DOHH2 (cell line): ENCODE data around the gene ABCC6.

ENCODE experiments used
- H3F3A ChIP-seq: fragments of 200-600 bp; sonication (generic), shearing (Covaris generic); 2 replicates; pipeline ENCODE4 v1.6.0; 2016; ENCODE audit warnings: antibody characterized with exemption, mild to moderate bottlenecking; ENCODE audit not compliant: control insufficient read depth, insufficient read depth
- H3K27ac ChIP-seq: fragments of 200-600 bp; sonication (generic); 2 replicates; pipeline ENCODE4 v1.5.1; 2014; ENCODE audit warnings: low read depth, mild to moderate bottlenecking, low read length, moderate library complexity
- H3K27me3 ChIP-seq: fragments of 200-600 bp; sonication (generic); 2 replicates; pipeline ENCODE4 v1.6.1; 2014; ENCODE audit warnings: mild to moderate bottlenecking, low read length, mixed read lengths; ENCODE audit not compliant: control insufficient read depth
- H3K36me3 ChIP-seq: fragments of 200-600 bp; sonication (generic); 2 replicates; pipeline ENCODE4 v1.6.1; 2014; ENCODE audit warnings: mild to moderate bottlenecking, low read length, moderate library complexity, mixed read lengths; ENCODE audit not compliant: control insufficient read depth
- H3K4me1 ChIP-seq: fragments of 200-600 bp; sonication (generic); 2 replicates; pipeline ENCODE4 v1.6.1; 2014; ENCODE audit warnings: mild to moderate bottlenecking, low read length, mixed read lengths; ENCODE audit not compliant: control insufficient read depth
- H3K4me2 ChIP-seq: fragments of 200-600 bp; sonication (generic); 2 replicates; pipeline ENCODE4 v1.6.0; 2014; ENCODE audit warnings: mild to moderate bottlenecking, low read length, moderate library complexity
- H3K4me3 ChIP-seq: fragments of 200-600 bp; sonication (generic); 2 replicates; pipeline ENCODE4 v1.5.1; 2014; ENCODE audit warnings: mild to moderate bottlenecking, low read length, mixed read lengths
- H3K79me2 ChIP-seq: fragments of 200-600 bp; sonication (generic); 2 replicates; pipeline ENCODE4 v1.6.1; 2014; ENCODE audit warnings: mild to moderate bottlenecking, low read length, mixed read lengths; ENCODE audit not compliant: control insufficient read depth
- H3K9me2 ChIP-seq: fragments of 200-600 bp; sonication (generic); replicated peaks from 2 replicates; pipeline ENCODE4 v1.6.1; 2014; ENCODE audit warnings: mild to moderate bottlenecking, low read length, mixed read lengths; ENCODE audit not compliant: control insufficient read depth
- H3K9me3 ChIP-seq: fragments of 200-600 bp; sonication (generic); 2 replicates; pipeline ENCODE4 v1.6.1; 2014; ENCODE audit warnings: antibody characterized with exemption, low read length, mixed read lengths; ENCODE audit not compliant: control insufficient read depth, insufficient read depth
- H4K20me1 ChIP-seq: fragments of 200-600 bp; sonication (generic); 2 replicates; pipeline ENCODE4 v1.6.0; 2014; ENCODE audit warnings: low read depth, mild to moderate bottlenecking, antibody characterized with exemption, low read length, moderate library complexity; ENCODE audit not compliant: control insufficient read depth, insufficient read depth
- EZH2phosphoT487 ChIP-seq: fragments of 200-600 bp; sonication (generic); IDR thresholded peaks from 2 replicates; pipeline ENCODE4 v1.6.1; 2017; ENCODE audit warnings: borderline replicate concordance, mild to moderate bottlenecking, antibody characterized with exemption, low read length, moderate library complexity, mixed read lengths
- TF ChIP-seq, protein P1 (sequence below): fragments of 200-600 bp; sonication (generic); IDR thresholded peaks from one replicate; pipeline ENCODE4 v1.5.1; 2014; ENCODE audit warnings: antibody characterized with exemption, mild to moderate bottlenecking, low read depth, low read length; ENCODE audit not compliant: poor library complexity, severe bottlenecking

ABCC6 gene

DNA sequence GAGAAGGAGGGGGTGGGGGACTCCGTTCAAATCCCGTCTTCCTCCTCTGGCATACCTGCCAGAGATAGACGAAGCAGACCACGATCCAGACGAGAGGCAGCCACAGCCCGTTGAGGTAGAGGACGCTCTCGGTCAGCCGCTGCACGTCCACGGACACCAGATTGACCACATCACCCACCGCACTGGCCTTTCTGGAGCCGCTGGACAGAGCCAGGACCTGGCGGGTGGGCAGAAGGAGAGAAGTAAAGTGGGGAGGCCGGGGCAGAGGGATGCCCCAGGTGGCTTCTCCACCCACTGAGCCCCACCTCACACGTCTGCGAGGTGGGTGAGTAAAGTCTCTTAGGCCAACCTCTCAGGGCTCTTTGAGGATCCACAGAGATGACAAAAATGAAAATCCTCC, 25.3 kb downstream of the ABCC6 start:
- Histone ChIP-seq H3K27me3 (peaks cover 3% of the 10 kb centered on the region; the same call in 1 of the 2 replicates), H3K4me2 (0 out of 2 replicates have a peak overlapping the region, but pooled peaks have one; percentile 34), H4K20me1 (no peaks in the 10 kb centered on the region), H3K4me3 (no peak overlapping the region), H3K4me1 (peaks cover 20% of the 10 kb centered on the region), H3F3A (no peaks in the 10 kb centered on the region; the same call in 1 of the 2 replicates), H3K9me3 (no peaks in the 10 kb centered on the region), H3K36me3 (no peaks in the 10 kb centered on the region), H3K27ac (no peak overlapping the region), H3K9me2 (no peaks in the 10 kb centered on the region), H3K79me2 (no peaks in the 10 kb centered on the region)
- no peak for TF ChIP-seq EZH2phosphoT487
- TF ChIP-seq, protein P1, sequence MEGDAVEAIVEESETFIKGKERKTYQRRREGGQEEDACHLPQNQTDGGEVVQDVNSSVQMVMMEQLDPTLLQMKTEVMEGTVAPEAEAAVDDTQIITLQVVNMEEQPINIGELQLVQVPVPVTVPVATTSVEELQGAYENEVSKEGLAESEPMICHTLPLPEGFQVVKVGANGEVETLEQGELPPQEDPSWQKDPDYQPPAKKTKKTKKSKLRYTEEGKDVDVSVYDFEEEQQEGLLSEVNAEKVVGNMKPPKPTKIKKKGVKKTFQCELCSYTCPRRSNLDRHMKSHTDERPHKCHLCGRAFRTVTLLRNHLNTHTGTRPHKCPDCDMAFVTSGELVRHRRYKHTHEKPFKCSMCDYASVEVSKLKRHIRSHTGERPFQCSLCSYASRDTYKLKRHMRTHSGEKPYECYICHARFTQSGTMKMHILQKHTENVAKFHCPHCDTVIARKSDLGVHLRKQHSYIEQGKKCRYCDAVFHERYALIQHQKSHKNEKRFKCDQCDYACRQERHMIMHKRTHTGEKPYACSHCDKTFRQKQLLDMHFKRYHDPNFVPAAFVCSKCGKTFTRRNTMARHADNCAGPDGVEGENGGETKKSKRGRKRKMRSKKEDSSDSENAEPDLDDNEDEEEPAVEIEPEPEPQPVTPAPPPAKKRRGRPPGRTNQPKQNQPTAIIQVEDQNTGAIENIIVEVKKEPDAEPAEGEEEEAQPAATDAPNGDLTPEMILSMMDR = no peak

GRCh38 chr16:16197331-16197730, 26.0 kb downstream of the ABCC6 start:
- Histone ChIP-seq H3K9me3 (no peaks in the 10 kb centered on the region), H3K9me2 (no peaks in the 10 kb centered on the region), H3K27me3 (peaks cover 3% of the 10 kb centered on the region; the same call in 1 of the 2 replicates), H3K4me2 (peak overlapping the region; percentile 34; the same call in 1 of the 2 replicates), H4K20me1 (no peaks in the 10 kb centered on the region), H3K79me2 (no peaks in the 10 kb centered on the region), H3K27ac (no peak overlapping the region), H3K4me3 (no peak overlapping the region), H3K4me1 (peaks cover 20% of the 10 kb centered on the region), H3K36me3 (no peaks in the 10 kb centered on the region), H3F3A (no peaks in the 10 kb centered on the region; the same call in 1 of the 2 replicates)
- no peak for TF ChIP-seq EZH2phosphoT487
- TF ChIP-seq, protein P1 = no peak

DNA sequence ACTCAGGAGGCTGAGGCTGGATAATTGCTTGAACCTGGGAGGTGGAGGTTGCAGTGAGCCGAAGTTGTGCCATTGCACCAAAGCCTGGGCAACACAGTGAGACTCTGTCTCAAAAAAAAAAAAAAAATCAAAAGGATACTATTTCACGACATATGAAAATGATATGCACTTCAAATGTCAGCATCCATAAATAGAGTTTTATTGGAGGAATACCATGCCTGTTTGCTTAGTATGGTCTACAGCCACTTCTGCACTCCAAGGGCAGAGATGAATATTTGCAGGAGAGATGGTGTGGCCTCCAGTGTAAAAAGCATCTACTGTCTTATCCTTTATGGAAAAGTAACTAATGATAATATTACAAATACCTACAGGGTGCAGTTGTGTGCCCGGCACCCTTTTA, 27.2 kb downstream of the ABCC6 start:
- Histone ChIP-seq H3K9me3 (no peaks in the 10 kb centered on the region), H3K4me2 (no peak overlapping the region), H3K4me3 (no peak overlapping the region), H3F3A (no peaks in the 10 kb centered on the region; the same call in 1 of the 2 replicates), H3K4me1 (peaks cover 16% of the 10 kb centered on the region), H3K36me3 (no peaks in the 10 kb centered on the region), H3K27ac (no peak overlapping the region), H3K9me2 (no peaks in the 10 kb centered on the region), H3K27me3 (peaks cover 7% of the 10 kb centered on the region; the same call in 1 of the 2 replicates), H3K79me2 (no peaks in the 10 kb centered on the region), H4K20me1 (no peaks in the 10 kb centered on the region)
- TF ChIP-seq, protein P1 = no peak
- no peak for TF ChIP-seq EZH2phosphoT487
